Amniotic epithelial cell (primary cell): ENCODE results near the gene ACAP3.

Experiments used
- DNase-seq: peaks from one replicate; pipeline ENCODE4 v3.0.0-alpha.2; 2010; ENCODE audit warnings: low read depth

The ACAP3 gene

GRCh38 chr1:1307923-1308755 lies at the start of gene ACAP3, which contains the start of gene PUSL1:
Gene ACAP3 (minus strand): TSS chr1:1307930. CDS start chr1:1307815, 115 bp downstream.
Gene PUSL1 (plus strand): TSS chr1:1308597. CDS start chr1:1308644, 47 bp downstream.
- peak; percentile 90 for DNase-seq

- DNase-seq: no peak
These were observed 49.2 kb upstream of the ACAP3 start for GRCh38 chr1:1356796-1357401.

GRCh38 chr1:1356166-1356795 lies 48.6 kb upstream of the ACAP3 start:
- no peak for DNase-seq

- DNase-seq: peak; percentile 42
These were observed 47.7 kb upstream of the ACAP3 start for GRCh38 chr1:1355416-1355815.

- DNase-seq: no peak
These were observed 46.8 kb upstream of the ACAP3 start for GRCh38 chr1:1354271-1355247.

- DNase-seq: no peak
These were observed 45.8 kb upstream of the ACAP3 start for GRCh38 chr1:1353389-1354151.

- no peak for DNase-seq
These were observed 45.2 kb upstream of the ACAP3 start for GRCh38 chr1:1352786-1353388.

GRCh38 chr1:1351511-1352427 lies 44.0 kb upstream of the ACAP3 start:
- DNase-seq: peak; percentile 30

GRCh38 chr1:1349256-1350012 lies 41.7 kb upstream of the ACAP3 start, which contains the start of gene DVL1:
Gene DVL1 (minus strand): TSS chr1:1349418. CDS start chr1:1349065, 353 bp downstream.
- DNase-seq: peak; percentile 63

- DNase-seq: peak; percentile 45
These were observed 40.9 kb upstream of the ACAP3 start for GRCh38 chr1:1348420-1349255.

- DNase-seq: no peak
These were observed 40.1 kb upstream of the ACAP3 start for GRCh38 chr1:1347663-1348419.

GRCh38 chr1:1347026-1347595 lies 39.4 kb upstream of the ACAP3 start:
- DNase-seq: no peak

- no peak for DNase-seq
These were observed 38.8 kb upstream of the ACAP3 start for GRCh38 chr1:1346501-1346890.

- DNase-seq: no peak
These were observed 38.2 kb upstream of the ACAP3 start for GRCh38 chr1:1345860-1346500.

GRCh38 chr1:1345384-1345783 lies 37.7 kb upstream of the ACAP3 start:
- no peak for DNase-seq
